SK-N-SH (cell line): Measurements from ENCODE around the gene GTF2A1L.
"Not testable (repeated sequence)": the region's sequence is repeated elsewhere in the genome, so short reads cannot be mapped to it uniquely, and the experiment has no call there.

Source experiments
- CHD2 ChIP-seq: fragments of 150-350 bp; IDR thresholded peaks from 2 replicates; pipeline ENCODE4 v1.6.1; 2018; ENCODE audit warnings: low read length; ENCODE audit not compliant: partially characterized antibody
- CTCF ChIP-seq: fragments of 200-600 bp; sonication (generic); IDR thresholded peaks from 2 replicates; pipeline ENCODE4 v1.6.1; 2017; ENCODE audit warnings: antibody characterized with exemption, mild to moderate bottlenecking, moderate library complexity
- FOXJ3 ChIP-seq: sonication (generic); formaldehyde crosslinking; IDR thresholded peaks from 2 replicates; pipeline ENCODE4 v1.5.1; 2020; ENCODE audit warnings: mild to moderate bottlenecking, missing genetic modification reagents
- GABPA ChIP-seq: IDR thresholded peaks from 2 replicates; pipeline ENCODE4 v1.4.0; 2012; ENCODE audit warnings: low read depth, mild to moderate bottlenecking
- RAD21 ChIP-seq: IDR thresholded peaks from 2 replicates; pipeline ENCODE4 v1.6.1; 2012; ENCODE audit warnings: mild to moderate bottlenecking, low read length
- REST ChIP-seq: IDR thresholded peaks from 2 replicates; pipeline ENCODE4 v1.6.1; 2012; ENCODE audit warnings: mild to moderate bottlenecking, low read depth, low read length, moderate library complexity
- SMC3 ChIP-seq: IDR thresholded peaks from 2 replicates; pipeline ENCODE4 v1.6.1; 2012; ENCODE audit warnings: low read depth, low read length, improper control_type of control experiment
- TF ChIP-seq, protein P1 (sequence below): IDR thresholded peaks from 2 replicates; pipeline ENCODE4; 2012
- TF ChIP-seq, protein P2 (sequence below): fragments of 150-350 bp; IDR thresholded peaks from 2 replicates; pipeline ENCODE4 v1.6.1; 2017; ENCODE audit warnings: antibody characterized with exemption, low read length, low read depth, borderline replicate concordance

GRCh38 chr2:48703621-48704020 lies 86.0 kb downstream of the GTF2A1L start:
- not testable (repeated sequence) for TF ChIP-seq SMC3; RAD21; GABPA; CTCF; REST; CHD2; FOXJ3 (CRISPR knock-in tag)
- TF ChIP-seq, protein P1, sequence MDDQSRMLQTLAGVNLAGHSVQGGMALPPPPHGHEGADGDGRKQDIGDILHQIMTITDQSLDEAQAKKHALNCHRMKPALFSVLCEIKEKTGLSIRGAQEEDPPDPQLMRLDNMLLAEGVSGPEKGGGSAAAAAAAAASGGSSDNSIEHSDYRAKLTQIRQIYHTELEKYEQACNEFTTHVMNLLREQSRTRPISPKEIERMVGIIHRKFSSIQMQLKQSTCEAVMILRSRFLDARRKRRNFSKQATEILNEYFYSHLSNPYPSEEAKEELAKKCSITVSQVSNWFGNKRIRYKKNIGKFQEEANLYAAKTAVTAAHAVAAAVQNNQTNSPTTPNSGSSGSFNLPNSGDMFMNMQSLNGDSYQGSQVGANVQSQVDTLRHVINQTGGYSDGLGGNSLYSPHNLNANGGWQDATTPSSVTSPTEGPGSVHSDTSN, result not testable (repeated sequence)
- TF ChIP-seq, protein P2, sequence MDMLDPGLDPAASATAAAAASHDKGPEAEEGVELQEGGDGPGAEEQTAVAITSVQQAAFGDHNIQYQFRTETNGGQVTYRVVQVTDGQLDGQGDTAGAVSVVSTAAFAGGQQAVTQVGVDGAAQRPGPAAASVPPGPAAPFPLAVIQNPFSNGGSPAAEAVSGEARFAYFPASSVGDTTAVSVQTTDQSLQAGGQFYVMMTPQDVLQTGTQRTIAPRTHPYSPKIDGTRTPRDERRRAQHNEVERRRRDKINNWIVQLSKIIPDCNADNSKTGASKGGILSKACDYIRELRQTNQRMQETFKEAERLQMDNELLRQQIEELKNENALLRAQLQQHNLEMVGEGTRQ, result not testable (repeated sequence)
